ENCODE data around the gene POMT2. TPM values are rescaled to one million over a fixed set of nuclear protein-coding genes. Genes with fewer than 3 reads are reported as not detected.

The POMT2 gene
- total RNA-seq, 4 donors from 2014 or later: 19.1 to 36.4 (median 25.7) TPM

DNA sequence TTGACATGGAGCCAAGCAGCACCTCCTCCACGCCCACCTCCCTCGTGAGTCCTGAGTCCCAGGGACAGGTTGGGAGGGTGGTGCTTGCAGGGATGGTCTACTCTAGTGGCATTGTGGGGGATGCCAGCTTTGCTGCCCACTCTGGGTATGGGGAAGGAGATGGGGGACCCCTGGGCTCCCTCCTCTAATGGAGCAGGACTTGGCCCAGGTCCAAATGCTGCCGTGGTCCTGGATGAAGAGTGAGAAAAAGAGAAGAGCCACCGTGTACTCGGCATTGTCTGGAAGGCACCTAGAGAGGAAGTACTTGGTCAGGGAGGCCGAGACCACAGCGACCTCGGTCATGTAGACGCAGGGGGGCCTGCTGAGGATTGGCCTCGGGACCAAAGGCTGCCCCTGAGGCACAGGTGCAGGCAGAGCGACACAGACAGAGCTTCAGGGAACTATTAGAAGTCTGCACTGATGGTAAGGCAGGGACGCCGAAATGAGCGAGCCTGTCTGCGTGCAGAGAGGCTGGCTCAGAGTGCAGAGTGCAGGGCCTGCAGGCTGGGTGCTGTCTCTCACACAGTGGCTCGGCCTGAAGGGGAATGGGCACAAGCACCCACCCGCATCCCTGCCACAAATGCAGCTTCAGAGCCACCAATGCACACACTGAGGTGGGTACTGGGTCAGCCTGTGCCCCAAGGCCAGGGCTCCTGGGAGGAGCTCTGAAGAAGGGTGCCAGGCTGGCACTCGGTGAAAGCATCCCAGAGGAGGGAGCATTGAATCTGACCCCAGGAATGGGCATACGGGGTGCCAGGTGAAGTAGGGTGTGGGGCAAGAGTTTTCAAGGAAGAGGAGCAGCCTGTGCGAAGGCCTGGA, 67.1 kb downstream of the POMT2 start:
- H3K4me1 ChIP-seq: no peaks in the 10 kb centered on the region
- no peak for TF ChIP-seq POLR2A (IDR thresholded peaks at IDR 0.05)
- TF ChIP-seq, protein P1, sequence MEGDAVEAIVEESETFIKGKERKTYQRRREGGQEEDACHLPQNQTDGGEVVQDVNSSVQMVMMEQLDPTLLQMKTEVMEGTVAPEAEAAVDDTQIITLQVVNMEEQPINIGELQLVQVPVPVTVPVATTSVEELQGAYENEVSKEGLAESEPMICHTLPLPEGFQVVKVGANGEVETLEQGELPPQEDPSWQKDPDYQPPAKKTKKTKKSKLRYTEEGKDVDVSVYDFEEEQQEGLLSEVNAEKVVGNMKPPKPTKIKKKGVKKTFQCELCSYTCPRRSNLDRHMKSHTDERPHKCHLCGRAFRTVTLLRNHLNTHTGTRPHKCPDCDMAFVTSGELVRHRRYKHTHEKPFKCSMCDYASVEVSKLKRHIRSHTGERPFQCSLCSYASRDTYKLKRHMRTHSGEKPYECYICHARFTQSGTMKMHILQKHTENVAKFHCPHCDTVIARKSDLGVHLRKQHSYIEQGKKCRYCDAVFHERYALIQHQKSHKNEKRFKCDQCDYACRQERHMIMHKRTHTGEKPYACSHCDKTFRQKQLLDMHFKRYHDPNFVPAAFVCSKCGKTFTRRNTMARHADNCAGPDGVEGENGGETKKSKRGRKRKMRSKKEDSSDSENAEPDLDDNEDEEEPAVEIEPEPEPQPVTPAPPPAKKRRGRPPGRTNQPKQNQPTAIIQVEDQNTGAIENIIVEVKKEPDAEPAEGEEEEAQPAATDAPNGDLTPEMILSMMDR (IDR thresholded peaks at IDR 0.05): no peak
- no peak for DNase-seq
- 64 to 65% methylated on average over 19 of the region's 20 CpGs for WGBS, 2 donors
- H3K36me3 ChIP-seq: no peaks in the 10 kb centered on the region
- no peak overlapping the region for H3K4me3 ChIP-seq (replicated peaks in 1 of 3)
- no peaks in the 10 kb centered on the region for H3K27me3 ChIP-seq
- H3K9me3 ChIP-seq: no peaks in the 10 kb centered on the region
- H3K27ac ChIP-seq: no peak overlapping the region
- intact Hi-C loops (cut with DNase I): no loop called here

DNA sequence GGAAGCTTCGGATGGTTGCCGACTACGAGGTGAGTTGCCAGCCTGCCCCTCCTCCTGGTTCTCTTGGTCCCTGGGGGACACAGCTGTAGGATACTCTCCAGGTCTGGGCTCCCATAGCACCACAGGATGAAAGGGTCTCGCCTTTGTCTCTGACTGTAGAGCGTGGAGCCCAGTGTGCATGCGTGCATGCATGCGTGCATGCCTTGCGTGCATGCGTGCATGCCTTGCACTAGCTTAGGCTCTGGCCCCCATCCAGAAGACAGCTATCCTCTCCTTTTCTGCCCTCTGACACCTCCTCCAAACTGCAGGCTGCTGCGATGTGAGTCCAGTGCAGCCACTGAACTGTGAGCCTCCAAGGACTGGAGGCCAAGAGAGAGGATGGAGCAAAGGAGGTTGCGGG, 68.8 kb downstream of the POMT2 start:
- H3K9me3 ChIP-seq: no peaks in the 10 kb centered on the region
- DNase-seq: no peak
- H3K36me3 ChIP-seq: no peaks in the 10 kb centered on the region
- H3K27ac ChIP-seq: no peak overlapping the region
- no peak for TF ChIP-seq POLR2A (IDR thresholded peaks at IDR 0.05)
- TF ChIP-seq, protein P1 (IDR thresholded peaks at IDR 0.05): no peak
- no peaks in the 10 kb centered on the region for H3K4me1 ChIP-seq
- no peak overlapping the region for H3K4me3 ChIP-seq (replicated peaks in 1 of 3)
- intact Hi-C loops (cut with DNase I): no loop called here
- H3K27me3 ChIP-seq: no peaks in the 10 kb centered on the region
- 89 to 90% methylated on average over 11 of the region's 11 CpGs for WGBS, 2 donors

DNA sequence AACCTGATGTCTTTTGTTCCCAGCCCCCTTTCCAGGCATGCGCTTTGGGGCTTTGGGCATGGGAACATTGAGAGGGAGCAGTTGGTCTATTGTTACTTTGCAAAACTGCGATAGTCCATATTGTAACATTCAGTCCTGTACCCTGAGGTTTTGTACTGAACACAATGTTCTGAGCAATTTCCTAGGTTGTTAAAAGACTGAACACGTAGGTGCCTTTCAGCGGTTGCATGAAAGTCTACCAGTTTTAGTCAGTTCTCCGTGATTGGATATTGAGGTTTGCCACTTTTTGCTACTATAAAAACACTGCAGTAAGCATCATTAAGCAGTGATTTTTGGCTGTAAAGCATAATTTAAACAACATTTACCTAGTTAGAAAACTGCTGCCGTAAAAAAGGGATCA, 69.8 kb downstream of the POMT2 start:
- H3K4me1 ChIP-seq: no peaks in the 10 kb centered on the region
- H3K9me3 ChIP-seq: no peaks in the 10 kb centered on the region
- TF ChIP-seq, protein P1 (IDR thresholded peaks at IDR 0.05): no peak
- TF ChIP-seq POLR2A (IDR thresholded peaks at IDR 0.05): no peak
- H3K27me3 ChIP-seq: no peaks in the 10 kb centered on the region
- WGBS, 2 donors: 80 to 85% methylated on average over 6 of the region's 6 CpGs
- H3K4me3 ChIP-seq (replicated peaks in 1 of 3): no peak overlapping the region
- no peak for DNase-seq
- H3K27ac ChIP-seq: no peak overlapping the region
- intact Hi-C loops (cut with DNase I): no loop called here
- H3K36me3 ChIP-seq: no peaks in the 10 kb centered on the region

DNA sequence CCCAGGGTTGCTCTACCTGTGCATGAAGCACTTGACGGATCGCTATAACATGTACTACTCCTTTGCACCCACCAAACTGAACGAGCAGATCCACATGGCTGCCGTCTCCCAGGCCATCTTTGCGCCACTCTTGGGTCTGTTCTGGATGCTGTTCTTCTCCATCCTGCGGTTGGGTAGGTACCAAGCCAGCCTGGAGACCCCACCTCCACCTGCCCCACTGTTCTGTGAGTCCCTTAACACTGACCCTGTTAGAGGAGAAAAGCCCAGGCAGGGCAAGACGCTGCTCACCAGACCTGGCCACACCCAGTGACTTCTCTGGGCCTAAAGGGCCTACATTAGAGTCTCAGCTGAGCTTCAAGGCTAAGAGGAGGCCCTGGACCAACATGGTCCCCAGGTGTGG, 71.4 kb downstream of the POMT2 start:
- Histone ChIP-seq H3K4me3 (replicated peaks in 1 of 3) (no peak overlapping the region), H3K27ac (no peak overlapping the region), H3K9me3 (no peaks in the 10 kb centered on the region), H3K4me1 (no peaks in the 10 kb centered on the region), H3K27me3 (no peaks in the 10 kb centered on the region), H3K36me3 (no peaks in the 10 kb centered on the region)
- DNase-seq: no peak
- WGBS, 2 donors: 91 to 97% methylated on average over 5 to 7 of the region's 7 CpGs
- TF ChIP-seq POLR2A (IDR thresholded peaks at IDR 0.05): no peak
- TF ChIP-seq, protein P1 (IDR thresholded peaks at IDR 0.05): no peak
- intact Hi-C loops (cut with DNase I): no loop called here

DNA sequence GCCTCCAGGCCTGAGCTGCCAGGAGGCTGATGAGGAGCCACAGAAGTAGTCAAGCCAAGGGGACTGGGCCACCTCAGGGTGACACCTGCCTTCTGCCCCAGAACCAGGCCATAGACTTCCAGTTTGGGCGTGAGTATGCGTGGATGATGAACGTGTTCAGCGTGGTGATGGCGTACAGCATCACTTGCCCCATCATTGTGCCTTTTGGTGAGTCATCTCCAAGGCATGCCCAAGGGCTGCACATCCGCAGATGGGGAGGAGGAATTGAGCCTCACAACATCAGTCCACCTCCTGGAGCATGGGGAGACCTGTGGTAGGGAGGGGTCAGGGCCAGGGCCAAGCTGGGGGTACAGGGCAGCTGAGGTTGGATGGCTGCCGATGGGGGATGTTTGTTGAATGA, 72.0 kb downstream of the POMT2 start:
- Histone ChIP-seq H3K9me3 (no peaks in the 10 kb centered on the region), H3K27me3 (no peaks in the 10 kb centered on the region), H3K27ac (no peak overlapping the region), H3K4me3 (replicated peaks in 1 of 3) (no peak overlapping the region), H3K36me3 (no peaks in the 10 kb centered on the region), H3K4me1 (no peaks in the 10 kb centered on the region)
- no peak for DNase-seq
- intact Hi-C loops (cut with DNase I): no loop called here
- no peak for TF ChIP-seq POLR2A (IDR thresholded peaks at IDR 0.05)
- TF ChIP-seq, protein P1 (IDR thresholded peaks at IDR 0.05): no peak
- WGBS, 2 donors: 89 to 93% methylated on average over 5 to 7 of the region's 7 CpGs
